K562 (cell line): ENCODE results near the gene ZACN. TPM values are rescaled to one million over a fixed set of nuclear protein-coding genes. Genes with fewer than 3 reads are reported as not detected.

ENCODE experiments used
- ATAC-seq: fragments of 200-7000 bp; cut with Tn5 transposase; 3 replicates; pipeline ENCODE4 v1.9.1; 2020; ENCODE audit warnings: moderate library complexity
- BruUV-seq: library from RNA; stranded (reverse); fragments of 400-500 nt; replicated peaks from 2 replicates; lab custom pipeline; 2021; lab: Mats Ljungman, UMichigan
- CTCF ChIA-PET: fragments of 300-600 bp; formaldehyde crosslinking; extraction: SDS; loops from one replicate; lab custom pipeline; 2021; ENCODE audit warnings: low intra/inter-chr PET ratio; lab: Yijun Ruan, JAX
- POLR2A ChIA-PET: fragments of 300-600, 350-650 bp; sonication (Branson Sonifier 250); formaldehyde crosslinking; extraction: SDS; loops from one replicate; lab custom pipeline; 2021; ENCODE audit warnings: antibody characterized with exemption, inconsistent platforms; lab: Yijun Ruan, JAX
- DNase-seq, 4 experiments: peaks; one replicate each; pipeline versions ENCODE4 v3.0.0 to v3.0.0-alpha.2; 2011 to 2018; ENCODE audit warnings: low spot score in 3 of 4, mixed read lengths in 3 of 4; ENCODE audit errors: extremely low read depth in 1 of 4
- FAIRE-seq: peaks from 2 replicates; lab custom pipeline; 2011; peaks lifted over from hg19 to GRCh38; lab: Jason Lieb, UNC
- H2AFZ ChIP-seq: 2 replicates; pipeline ENCODE4 v1.6.0; 2011; ENCODE audit warnings: low read depth, low read length, control low read depth, inconsistent platforms
- H3K27ac ChIP-seq: fragments of 200-600 bp; 3 replicates; pipeline ENCODE4 v1.8.0; 2011; ENCODE audit warnings: low read depth, mild to moderate bottlenecking, control low read depth, inconsistent platforms, low read length, moderate library complexity, mixed read lengths; ENCODE audit errors: extremely low read depth
- H3K27me3 ChIP-seq, 2 experiments: fragments of 300-600 bp in 1 of 2; 2 replicates in 1 of 2; 3 replicates in 1 of 2; pipeline versions ENCODE4 v1.6.0 to v1.8.0; 2011; ENCODE audit warnings: inconsistent platforms in 2 of 2, low read length in 2 of 2, mild to moderate bottlenecking in 1 of 2, mixed read lengths in 1 of 2, moderate library complexity in 1 of 2; ENCODE audit not compliant: control insufficient read depth in 2 of 2, insufficient read depth in 2 of 2
- H3K36me3 ChIP-seq: fragments of 300-600 bp; 3 replicates; pipeline ENCODE4 v1.8.0; 2011; ENCODE audit warnings: mild to moderate bottlenecking, low read length, inconsistent platforms; ENCODE audit not compliant: control insufficient read depth, insufficient read depth
- H3K4me1 ChIP-seq, 2 experiments: fragments of 200-600 bp in 1 of 2; replicated peaks in 1 of 2; 2 replicates in 1 of 2; 3 replicates in 1 of 2; pipeline versions ENCODE4 v1.5.1 to v1.8.0; 2011; ENCODE audit warnings: inconsistent platforms in 2 of 2, low read length in 2 of 2, mild to moderate bottlenecking in 1 of 2, mixed read lengths in 1 of 2, moderate library complexity in 1 of 2; ENCODE audit not compliant: control insufficient read depth in 2 of 2, insufficient read depth in 2 of 2
- H3K4me2 ChIP-seq: 2 replicates; pipeline ENCODE4 v1.6.1; 2011; ENCODE audit warnings: low read length, control low read depth, inconsistent platforms, mixed read lengths; ENCODE audit not compliant: insufficient read depth
- H3K4me3 ChIP-seq: fragments of 200-600 bp; sonication (generic), shearing (Covaris generic); 2 replicates; pipeline ENCODE4 v1.5.1; 2016; ENCODE audit warnings: control low read depth, inconsistent platforms
- H3K79me2 ChIP-seq: fragments of 200-600 bp; 3 replicates; pipeline ENCODE4 v1.8.0; 2011; ENCODE audit warnings: low read length, inconsistent platforms; ENCODE audit not compliant: control insufficient read depth, insufficient read depth
- H3K9ac ChIP-seq, 2 experiments: 2 replicates each; pipeline versions ENCODE4 v1.6.0 to v1.6.1; 2011; ENCODE audit warnings: low read depth in 2 of 2, low read length in 2 of 2, control low read depth in 1 of 2, inconsistent platforms in 1 of 2, mild to moderate bottlenecking in 1 of 2, mixed read lengths in 1 of 2; ENCODE audit not compliant: insufficient read depth in 1 of 2
- H3K9me1 ChIP-seq: one replicate; pipeline ENCODE4 v1.6.0; 2011; ENCODE audit warnings: inconsistent platforms, mild to moderate bottlenecking, low read length, moderate library complexity; ENCODE audit not compliant: control insufficient read depth, insufficient read depth
- H3K9me3 ChIP-seq: replicated peaks from 2 replicates; pipeline ENCODE4 v1.5.1; 2011; ENCODE audit warnings: low read depth, low read length, inconsistent platforms; ENCODE audit not compliant: control insufficient read depth, insufficient read depth
- H4K20me1 ChIP-seq: replicated peaks from 2 replicates; pipeline ENCODE4 v1.6.1; 2011; ENCODE audit warnings: low read length, inconsistent platforms, mixed read lengths; ENCODE audit not compliant: control insufficient read depth, insufficient read depth
- BRD4 ChIP-seq: fragments of 200-600 bp; sonication (generic); IDR thresholded peaks from 2 replicates; pipeline ENCODE4 v1.6.1; 2017; ENCODE audit warnings: inconsistent platforms
- ERF ChIP-seq: fragments of 450-650 bp; formaldehyde crosslinking; IDR thresholded peaks from 2 replicates; pipeline ENCODE4 v1.4.0; 2020; ENCODE audit warnings: mild to moderate bottlenecking, mixed read lengths
- ETS1 ChIP-seq: conservative IDR thresholded peaks from 2 replicates; pipeline ENCODE4 v1.6.1; 2011; ENCODE audit warnings: low read depth, mild to moderate bottlenecking, low read length; ENCODE audit not compliant: control insufficient read depth
- ETV6 ChIP-seq, 3 experiments: fragments of 150-350 bp in 1 of 3; sonication (generic) in 1 of 3; formaldehyde crosslinking in 1 of 3; IDR thresholded peaks; 2 replicates each; pipeline versions ENCODE4 v1.6.1 to v1.8.0; 2014 to 2022; ENCODE audit warnings: borderline replicate concordance in 2 of 3, low read depth in 2 of 3, antibody characterized with exemption in 1 of 3, low read length in 1 of 3, mild to moderate bottlenecking in 1 of 3, missing genetic modification reagents in 1 of 3
- KHSRP ChIP-seq: fragments of 450-650 bp; IDR thresholded peaks from 2 replicates; pipeline ENCODE4 v1.6.1; 2017
- MAFF ChIP-seq: IDR thresholded peaks from 2 replicates; pipeline ENCODE4 v1.6.1; 2012; ENCODE audit warnings: low read length, improper control_type of control experiment
- MCM2 ChIP-seq: fragments of 450-650 bp; IDR thresholded peaks from 2 replicates; pipeline ENCODE4 v1.6.1; 2017; ENCODE audit warnings: low read depth, mild to moderate bottlenecking
- MIER1 ChIP-seq: fragments of 450-650 bp; IDR thresholded peaks from 2 replicates; pipeline ENCODE4 v1.6.1; 2016; ENCODE audit warnings: antibody characterized with exemption, mild to moderate bottlenecking, low read depth
- MYC ChIP-seq, 2 experiments: fragments of 250-450 bp in 1 of 2; sonication (Bioruptor Pico) in 1 of 2; IDR thresholded peaks; 2 replicates each; pipeline versions ENCODE4 v1.5.1 to v1.6.1; 2012 to 2021; ENCODE audit warnings: low read depth in 2 of 2, borderline replicate concordance in 1 of 2, improper control_type of control experiment in 1 of 2, low read length in 1 of 2, mild to moderate bottlenecking in 1 of 2, moderate library complexity in 1 of 2
- RBFOX2 ChIP-seq: fragments of 200-400 bp; formaldehyde crosslinking; IDR thresholded peaks from 2 replicates; pipeline ENCODE4 v1.6.1; 2017; ENCODE audit warnings: low read depth, mild to moderate bottlenecking, low read length, moderate library complexity
- RBM25 ChIP-seq: fragments of 200-400 bp; formaldehyde crosslinking; IDR thresholded peaks from 2 replicates; pipeline ENCODE4 v1.6.1; 2018; ENCODE audit warnings: low read length, low read depth, moderate library complexity; ENCODE audit not compliant: severe bottlenecking
- SMARCC2 ChIP-seq: fragments of 450-650 bp; IDR thresholded peaks from 2 replicates; pipeline ENCODE4 v1.6.1; 2017; ENCODE audit warnings: antibody characterized with exemption, moderate library complexity, mild to moderate bottlenecking, low read depth
- ZBED1 ChIP-seq: IDR thresholded peaks from 2 replicates; pipeline ENCODE4 v1.6.1; 2014
- ZNF263 ChIP-seq: sonication (generic); formaldehyde crosslinking; IDR thresholded peaks from 2 replicates; pipeline ENCODE4 v1.8.0; 2022; ENCODE audit warnings: mild to moderate bottlenecking, missing genetic modification reagents, borderline replicate concordance
- ZNF41 ChIP-seq: fragments of 250-450 bp; sonication (Bioruptor Pico); conservative IDR thresholded peaks from 2 replicates; pipeline ENCODE4 v1.4.0; 2020; ENCODE audit warnings: mild to moderate bottlenecking
- WGBS: fragments of 100-300 bp; shearing (Covaris generic); methylation state at CpG from one replicate; pipeline ENCODE4 v1.1.6; 2016; ENCODE audit warnings: low coverage, mixed read lengths; ENCODE audit not compliant: insufficient coverage; ENCODE audit errors: missing lambda C conversion rate; 5-methylcytosine and 5-hydroxymethylcytosine counted together
- in situ Hi-C: fragments of 300-500 bp; cut with MboI; formaldehyde crosslinking; loops from 4 replicates; pipeline ENCODE4 v1.15.0; 2018; ENCODE audit warnings: inconsistent platforms, mixed read lengths
- intact Hi-C: fragments of 100-400 bp; cut with micrococcal nuclease; formaldehyde crosslinking; loops from 2 replicates; pipeline ENCODE4 v1.14.2; 2022
- polyA plus RNA-seq, 8 experiments: library from polyadenylated mRNA; depleted of rRNA in 4 of 8; stranded (reverse) in 5 of 8; unstranded in 3 of 8; fragments of >200 nt; fragmentation: Nextera tagmentation in 2 of 8; fragmentation: Illumina TruSeq in 1 of 8; extraction: Ambion mirVana in 2 of 8; extraction: Trizol in 1 of 8; gene quantifications; 2 replicates each; pipeline versions ENCODE4 v1.2.1 to v1.2.3, GENCODE V29; 2011 to 2014; ENCODE audit warnings: inconsistent platforms in 1 of 8, missing spikeins in 1 of 8
- total RNA-seq, 7 experiments: library from RNA; depleted of rRNA in 6 of 7; stranded (reverse); fragments of >200 nt in 6 of 7; fragmentation: Illumina TruSeq in 2 of 7; extraction: Trizol in 2 of 7; gene quantifications; 2 replicates each; pipeline versions ENCODE4 v1.2.1 to v1.2.3, GENCODE V29; 2011 to 2021; ENCODE audit warnings: low replicate concordance in 1 of 7

The ZACN gene
- total and polyA plus RNA-seq, 9 of the 15 experiments (the other 6 are each of a cell fraction or from before 2014, with no cell fraction given): 0.07 TPM; not detected in 8

DNA sequence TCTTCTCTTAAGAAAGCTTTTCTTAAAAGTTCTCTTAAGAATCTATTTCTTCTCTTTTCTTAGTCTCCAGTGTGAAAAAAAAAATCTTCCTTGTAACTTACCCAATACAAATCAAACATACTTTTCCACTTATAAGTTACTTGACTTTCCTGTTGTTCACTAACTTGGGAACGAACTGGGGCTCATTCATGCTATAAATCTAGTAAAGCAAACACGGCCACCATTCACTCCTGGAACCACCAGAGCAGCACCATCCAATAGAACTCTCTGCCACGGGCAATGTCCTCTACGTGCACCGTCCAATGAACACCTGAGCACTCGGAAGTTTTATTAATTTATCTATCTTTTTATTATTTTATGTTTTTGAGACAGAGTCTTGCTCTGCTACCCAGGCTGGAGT is 27.4 kb upstream of the ZACN start:
- BruUV-seq: no TSS peak
- FAIRE-seq: no peak
- no peak overlapping the region for H3K4me3 ChIP-seq

More for the DNA sequence above, 27.4 kb upstream of the ZACN start:
- WGBS: 83% methylated on average over 6 of the region's 6 CpGs
- Histone ChIP-seq H3K9me3 (no peaks in the 10 kb centered on the region), H3K4me1 (peaks cover 5 to 9% of the 10 kb centered on the region in 2 experiments; a peak in 3 of 5 replicates), H2AFZ (no peak overlapping the region), H4K20me1 (no peaks in the 10 kb centered on the region), H3K27me3 (no peaks in the 10 kb centered on the region), H3K27ac (no peak overlapping the region), H3K9ac (no peak overlapping the region), H3K36me3 (peaks cover 80% of the 10 kb centered on the region), H3K79me2 (peaks cover 11% of the 10 kb centered on the region; the same call in 2 of the 3 replicates), H3K9me1 (no peaks in the 10 kb centered on the region), H3K4me2 (no peak overlapping the region)
- ChIA-PET CTCF (no interaction called here), POLR2A (no interaction called here)
- intact Hi-C loops: no loop called here
- in situ Hi-C loops: no loop called here
- DNase-seq (no peak), ATAC-seq (no peak)
- no peak for TF ChIP-seq ETS1
- no peak for TF ChIP-seq ZBED1
- TF ChIP-seq KHSRP: no peak
- TF ChIP-seq ZNF263 (CRISPR knock-in tag): no peak
- TF ChIP-seq RBFOX2: no peak
- TF ChIP-seq MCM2: no peak
- no peak for TF ChIP-seq MIER1
- no peak for TF ChIP-seq ERF (CRISPR knock-in tag)
- TF ChIP-seq ZNF41 (CRISPR knock-in tag): no peak
- TF ChIP-seq MYC (IDR thresholded peaks at IDR 0.05; ENCODE audit: low read depth, low read length): no peak
- TF ChIP-seq MYC (CRISPR knock-in tag; IDR thresholded peaks at IDR 0.05; ENCODE audit: borderline replicate concordance, low read depth): no peak
- no peak for TF ChIP-seq RBM25
- TF ChIP-seq MAFF: no peak
- no peak for TF ChIP-seq ETV6 (IDR thresholded peaks at IDR 0.05; ENCODE audit: borderline replicate concordance in 1 of 2, low read depth in 2 of 2, low read length in 1 of 2)
- no peak for TF ChIP-seq ETV6 (CRISPR knock-in tag; IDR thresholded peaks at IDR 0.05; ENCODE audit: borderline replicate concordance)
- no peak for TF ChIP-seq BRD4
- no peak for TF ChIP-seq SMARCC2
